ENCODE measurements around the gene NT5DC4.

GRCh38 chr2:112767693-112768330, 47.0 kb downstream of the NT5DC4 start:
- TF ChIP-seq CTCF (IDR thresholded peaks at IDR 0.05; ENCODE audit: borderline replicate concordance, extremely low read depth, low read length, poor library complexity, severe bottlenecking) (no peak), EZH2 (IDR thresholded peaks at IDR 0.05; ENCODE audit: borderline replicate concordance, low read depth, low read length, severe bottlenecking) (no peak)
